ENCODE data around the gene CHAC2. TPM values are rescaled to one million over a fixed set of nuclear protein-coding genes. Genes with fewer than 3 reads are reported as not detected.

CHAC2 gene
- total RNA-seq (2021; ENCODE audit: unreplicated experiment) (8.4 TPM), Bru-seq, nascent RNA (percentile 71 among the genes with signal in this experiment), BruChase-seq, experiment 1, labeled RNA remaining after a 6-hour chase (percentile 69 among the genes with signal in this experiment), BruChase-seq, experiment 2, labeled RNA remaining after a 2-hour chase (percentile 66 among the genes with signal in this experiment)
- polyA plus RNA-seq (2012) = 1.5 and 3.0 TPM in 2 replicates
- long read RNA-seq, transcript CHAC2-201 (3 exons, 1,321 nt) = major isoform, 11 of 15 reads
- long read RNA-seq, partial matches to known transcripts = 0 of 15 reads
- long read RNA-seq, other reads (novel, unspliced or antisense) = 4 of 15 reads

GRCh38 chr2:53767405-53768241, at the start of gene CHAC2:
Gene CHAC2, plus strand, starts transcription at chr2:53767804. Its CDS starts 83 bp downstream, at chr2:53767887.
- Histone ChIP-seq H3K9ac (ENCODE audit: low read length) (peak within 1 kb of the TSS; percentile 91), H3K36me3 (ENCODE audit: control insufficient read depth in 1 of 2, insufficient read depth in 2 of 2, low read length in 2 of 2) (0 out of 4 replicates have a peak, but pooled peaks cover 0 to 2% of the 10 kb centered on the region in 2 experiments), H2AFZ (ENCODE audit: low read depth, low read length, poor library complexity, severe bottlenecking) (peak within 1 kb of the TSS; percentile 68), H3K27me3 (ENCODE audit: insufficient read depth, low read length) (no peaks in the 10 kb centered on the region), H3K79me2 (ENCODE audit: insufficient read depth, low read length) (peaks cover 46% of the 10 kb centered on the region), H3K4me2 (ENCODE audit: low read length) (peak within 1 kb of the TSS; percentile 79), H3K4me3 (replicated peaks in 1 of 2; ENCODE audit: low read depth in 1 of 2, low read length in 2 of 2) (peak within 1 kb of the TSS; percentile 91 to 92), H3K9me2 (ENCODE audit: insufficient read depth) (no peaks in the 10 kb centered on the region), H3K9me3 (ENCODE audit: control insufficient read depth in 1 of 2, insufficient read depth in 1 of 2, low read depth in 1 of 2, low read length in 2 of 2) (no peaks in the 10 kb centered on the region), H3K27ac (ENCODE audit: low read depth, low read length) (peak within 1 kb of the TSS; percentile 51), H3K4me1 (ENCODE audit: control insufficient read depth in 1 of 2, insufficient read depth in 2 of 2, low read length in 2 of 2) (peaks cover 8 to 21% of the 10 kb centered on the region in 2 experiments; a peak in 3 of 4 replicates), H4K20me1 (ENCODE audit: insufficient read depth) (no peaks in the 10 kb centered on the region)
- ChIA-PET CTCF (interaction anchor here (1.0 to 1.4 kb wide), 2 partner anchors 12 to 99 kb away, joined by 3 read pairs; no protein-coding TSS in a partner anchor), POLR2A (interaction anchor here (1.2 to 2.0 kb wide), 3 partner anchors 9 to 672 kb away, joined by 4 to 5 read pairs (median 4); no protein-coding TSS in a partner anchor), RAD21 (ENCODE audit: low non-redundant PET in 1 of 2, low total read pairs in 2 of 2, uncharacterized antibody in 2 of 2, unreplicated experiment in 2 of 2) (no interaction called here)
- intact Hi-C loops (cut with micrococcal nuclease) = no loop called here
- peak; percentile 95 for ATAC-seq
- BruUV-seq (replicated peaks) = TSS peak; percentile 74
- DNase-seq (ENCODE audit: low read depth, low spot score) = peak; percentile 68
- TF ChIP-seq EZH2 (IDR thresholded peaks at IDR 0.05) (no peak), CEBPB (IDR thresholded peaks at IDR 0.05; ENCODE audit: low read depth) (no peak), ATF3 (IDR thresholded peaks at IDR 0.05) (no peak), EZH2phosphoT487 (IDR thresholded peaks at IDR 0.05; ENCODE audit: borderline replicate concordance) (no peak), CBX3 (IDR thresholded peaks at IDR 0.05; ENCODE audit: low read depth) (0 out of 2 replicates have a peak, but pooled peaks have one; percentile 29), ELF1 (IDR thresholded peaks at IDR 0.05; ENCODE audit: borderline replicate concordance, low read depth) (no peak), FOSL1 (IDR thresholded peaks at IDR 0.05; ENCODE audit: low read depth) (no peak), TCF7L2 (IDR thresholded peaks at IDR 0.05; ENCODE audit: borderline replicate concordance, extremely low read depth, insufficient read depth, insufficient read length) (no peak), POLR2A (IDR thresholded peaks at IDR 0.05; ENCODE audit: borderline replicate concordance, extremely low read depth, insufficient read depth, insufficient read length) (peak; percentile 88), SP1 (IDR thresholded peaks at IDR 0.05; ENCODE audit: low read depth) (no peak), ZBTB33 (IDR thresholded peaks at IDR 0.05; ENCODE audit: extremely low read depth, insufficient replicate concordance, low read length) (no peak), ZNF274 (IDR thresholded peaks at IDR 0.05; ENCODE audit: low read depth, low read length) (no peak), EGR1 (IDR thresholded peaks at IDR 0.05; ENCODE audit: low read depth) (no peak), RAD21 (IDR thresholded peaks at IDR 0.05; ENCODE audit: low read depth) (no peak), JUND (IDR thresholded peaks at IDR 0.05) (no peak), YY1 (IDR thresholded peaks at IDR 0.05; ENCODE audit: extremely low read depth, insufficient replicate concordance, low read depth, low read length) (peak; percentile 62), CTCF (IDR thresholded peaks at IDR 0.05 in 2 of 3, conservative IDR thresholded peaks at IDR 0.05 in 1 of 3; ENCODE audit: borderline replicate concordance in 1 of 3, insufficient read depth in 1 of 3, low read depth in 2 of 3, low read length in 2 of 3) (0 out of 6 replicates have a peak, but pooled peaks of 2 of the 3 experiments have one; percentile 10 to 29), MAX (IDR thresholded peaks at IDR 0.05) (peak; percentile 28), SIN3A (IDR thresholded peaks at IDR 0.05; ENCODE audit: low read depth) (0 out of 2 replicates have a peak, but pooled peaks have one; percentile 6), ZFX (IDR thresholded peaks at IDR 0.05) (no peak)
